ENCODE measurements around the gene SIDT1.

DNA sequence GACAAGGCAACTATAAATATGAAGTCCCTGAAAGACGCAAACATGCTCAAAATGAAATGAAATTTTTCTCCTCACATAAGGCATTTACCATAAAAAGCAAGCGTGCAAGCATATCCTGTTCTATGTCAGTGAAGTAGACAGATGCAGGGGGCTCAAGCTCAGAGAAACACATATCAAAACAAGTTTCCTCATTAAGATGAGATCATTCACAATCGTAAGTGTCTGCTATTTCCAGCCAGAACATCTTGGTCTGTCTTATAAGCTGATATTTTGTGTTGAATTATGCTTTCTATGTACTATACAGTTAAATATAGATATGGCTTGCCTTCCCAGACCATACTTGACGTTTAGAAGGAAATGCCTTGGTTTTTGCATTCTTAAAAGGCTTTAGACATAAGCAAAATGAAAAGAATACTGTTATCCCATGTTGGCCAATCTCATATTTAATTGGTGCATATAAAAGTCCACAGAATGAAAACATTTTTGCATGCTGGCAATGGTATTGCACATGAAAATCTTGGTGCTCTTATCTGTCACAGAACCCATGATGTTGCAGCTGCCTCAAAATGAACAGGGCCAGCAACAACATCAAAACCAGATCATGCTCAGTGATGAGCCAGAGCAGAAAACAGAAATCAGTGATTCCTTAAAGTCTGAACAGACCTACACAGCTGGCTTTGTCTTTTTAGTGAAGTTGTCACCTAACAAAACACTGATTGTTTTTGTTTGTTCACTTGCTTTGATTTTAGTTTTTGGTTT, 65.4 kb downstream of the SIDT1 start:
- TF ChIP-seq, protein P1, sequence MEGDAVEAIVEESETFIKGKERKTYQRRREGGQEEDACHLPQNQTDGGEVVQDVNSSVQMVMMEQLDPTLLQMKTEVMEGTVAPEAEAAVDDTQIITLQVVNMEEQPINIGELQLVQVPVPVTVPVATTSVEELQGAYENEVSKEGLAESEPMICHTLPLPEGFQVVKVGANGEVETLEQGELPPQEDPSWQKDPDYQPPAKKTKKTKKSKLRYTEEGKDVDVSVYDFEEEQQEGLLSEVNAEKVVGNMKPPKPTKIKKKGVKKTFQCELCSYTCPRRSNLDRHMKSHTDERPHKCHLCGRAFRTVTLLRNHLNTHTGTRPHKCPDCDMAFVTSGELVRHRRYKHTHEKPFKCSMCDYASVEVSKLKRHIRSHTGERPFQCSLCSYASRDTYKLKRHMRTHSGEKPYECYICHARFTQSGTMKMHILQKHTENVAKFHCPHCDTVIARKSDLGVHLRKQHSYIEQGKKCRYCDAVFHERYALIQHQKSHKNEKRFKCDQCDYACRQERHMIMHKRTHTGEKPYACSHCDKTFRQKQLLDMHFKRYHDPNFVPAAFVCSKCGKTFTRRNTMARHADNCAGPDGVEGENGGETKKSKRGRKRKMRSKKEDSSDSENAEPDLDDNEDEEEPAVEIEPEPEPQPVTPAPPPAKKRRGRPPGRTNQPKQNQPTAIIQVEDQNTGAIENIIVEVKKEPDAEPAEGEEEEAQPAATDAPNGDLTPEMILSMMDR (conservative IDR thresholded peaks at IDR 0.05; ENCODE audit: low read length) = no peak
- no peak for TF ChIP-seq EZH2phosphoT487 (IDR thresholded peaks at IDR 0.05; ENCODE audit: borderline replicate concordance)
